Myocyte (in vitro differentiated cells): ENCODE data around the gene CRIP2. TPM values are rescaled to one million over a fixed set of nuclear protein-coding genes. Genes with fewer than 3 reads are reported as not detected.

Experiments used
- DNase-seq: peaks from one replicate; pipeline ENCODE4 v3.0.0-alpha.2; 2012; ENCODE audit warnings: low read depth
- total RNA-seq: library from RNA; depleted of rRNA; stranded (reverse); fragments of >200 nt; gene quantifications from 2 replicates; pipeline ENCODE4 v1.2.3, GENCODE V29; 2014

CRIP2 gene
- total RNA-seq, 1 donor from 2014 or later, result 586 TPM

DNA sequence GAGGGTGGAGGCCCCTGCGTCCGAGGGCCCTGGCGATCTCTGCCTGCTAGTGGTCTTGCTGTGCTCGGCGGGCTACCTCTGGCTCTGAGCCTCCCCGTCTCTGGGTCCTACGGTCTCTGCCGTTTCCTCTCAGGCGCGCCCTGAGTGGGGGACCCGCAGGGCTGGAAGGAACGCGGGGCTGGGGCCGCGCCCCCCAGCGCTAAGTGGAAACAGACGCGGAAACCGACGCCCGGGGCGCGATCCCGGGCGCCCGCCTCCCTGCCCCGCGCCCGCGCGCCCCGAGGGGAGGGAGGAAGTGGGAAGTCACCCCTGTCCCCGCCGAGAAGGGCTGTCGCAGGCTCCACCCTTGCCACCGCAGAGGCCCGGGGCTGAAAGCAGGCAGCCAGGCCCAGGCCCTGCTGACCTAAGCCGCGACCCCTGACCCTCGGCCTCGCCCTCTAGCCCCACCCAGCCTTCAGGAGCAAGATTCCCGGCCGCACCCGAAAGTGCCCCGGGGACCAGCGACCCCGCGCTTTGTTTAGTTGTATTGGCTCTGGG lies 12.9 kb downstream of the CRIP2 start:
- DNase-seq, result no peak

DNA sequence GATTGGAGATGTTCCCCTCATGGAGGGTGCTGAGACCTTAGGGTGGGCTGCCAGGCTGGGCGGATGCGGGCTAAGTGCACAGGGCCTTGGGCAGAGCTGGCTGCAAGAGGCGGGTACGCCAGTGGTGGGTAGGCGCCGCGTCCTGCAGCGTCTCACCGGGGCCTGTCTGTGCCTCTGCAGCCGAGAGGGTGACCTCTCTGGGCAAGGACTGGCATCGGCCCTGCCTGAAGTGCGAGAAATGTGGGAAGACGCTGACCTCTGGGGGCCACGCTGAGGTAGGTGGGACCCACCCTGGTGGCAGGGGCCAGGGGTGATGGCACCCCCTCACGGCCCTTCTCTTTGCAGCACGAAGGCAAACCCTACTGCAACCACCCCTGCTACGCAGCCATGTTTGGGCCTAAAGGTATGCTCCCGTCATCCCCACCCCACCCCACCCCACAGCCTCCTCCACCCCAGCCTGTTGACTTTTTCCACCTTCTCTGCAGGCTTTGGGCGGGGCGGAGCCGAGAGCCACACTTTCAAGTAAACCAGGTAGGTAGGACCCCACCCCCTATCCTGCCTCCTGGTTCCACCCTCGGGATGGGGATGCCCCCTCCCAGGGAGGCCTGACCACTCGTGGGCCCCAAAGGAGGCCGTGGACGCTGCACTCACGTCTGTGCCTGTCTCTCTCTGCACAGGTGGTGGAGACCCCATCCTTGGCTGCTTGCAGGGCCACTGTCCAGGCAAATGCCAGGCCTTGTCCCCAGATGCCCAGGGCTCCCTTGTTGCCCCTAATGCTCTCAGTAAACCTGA lies 13.6 kb downstream of the CRIP2 start:
- no peak for DNase-seq

DNA sequence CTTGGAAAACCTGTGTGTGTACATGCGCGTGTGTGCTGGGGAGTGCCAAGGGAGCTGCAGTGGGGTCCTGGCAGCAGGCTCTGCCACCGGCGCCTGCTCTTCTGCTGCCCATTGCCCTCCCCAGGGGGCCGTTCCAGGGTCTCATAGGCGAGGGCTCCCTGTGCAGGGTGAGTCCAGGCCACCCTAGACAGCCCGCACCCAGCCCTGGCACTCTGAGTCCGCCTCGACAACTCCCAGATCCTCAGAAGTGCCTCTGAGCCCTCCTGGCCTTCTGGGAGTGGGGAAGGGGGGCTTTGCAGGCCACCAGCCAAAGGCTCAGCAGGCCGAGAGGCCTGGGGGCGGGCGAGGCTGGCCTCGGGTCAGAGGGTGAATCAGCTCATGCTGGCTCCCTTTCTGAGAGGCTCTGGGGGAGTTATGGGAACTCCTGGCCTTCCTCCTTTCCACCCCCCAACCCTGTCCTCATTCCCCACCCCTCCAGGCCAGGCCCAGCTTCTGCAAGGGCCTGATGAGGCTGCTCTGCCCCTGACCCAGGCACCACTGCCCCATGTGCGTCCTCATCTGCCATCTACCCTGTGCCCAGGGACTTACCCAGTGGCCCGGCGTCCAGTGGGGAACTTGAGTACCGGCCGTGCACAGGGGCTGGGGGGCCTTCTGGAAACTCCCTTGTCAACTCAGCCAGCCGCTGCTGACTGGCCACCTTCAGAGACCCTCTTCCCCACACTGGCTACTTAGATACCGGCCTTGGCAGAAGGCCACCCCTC lies 14.3 kb downstream of the CRIP2 start:
- no peak for DNase-seq

DNA sequence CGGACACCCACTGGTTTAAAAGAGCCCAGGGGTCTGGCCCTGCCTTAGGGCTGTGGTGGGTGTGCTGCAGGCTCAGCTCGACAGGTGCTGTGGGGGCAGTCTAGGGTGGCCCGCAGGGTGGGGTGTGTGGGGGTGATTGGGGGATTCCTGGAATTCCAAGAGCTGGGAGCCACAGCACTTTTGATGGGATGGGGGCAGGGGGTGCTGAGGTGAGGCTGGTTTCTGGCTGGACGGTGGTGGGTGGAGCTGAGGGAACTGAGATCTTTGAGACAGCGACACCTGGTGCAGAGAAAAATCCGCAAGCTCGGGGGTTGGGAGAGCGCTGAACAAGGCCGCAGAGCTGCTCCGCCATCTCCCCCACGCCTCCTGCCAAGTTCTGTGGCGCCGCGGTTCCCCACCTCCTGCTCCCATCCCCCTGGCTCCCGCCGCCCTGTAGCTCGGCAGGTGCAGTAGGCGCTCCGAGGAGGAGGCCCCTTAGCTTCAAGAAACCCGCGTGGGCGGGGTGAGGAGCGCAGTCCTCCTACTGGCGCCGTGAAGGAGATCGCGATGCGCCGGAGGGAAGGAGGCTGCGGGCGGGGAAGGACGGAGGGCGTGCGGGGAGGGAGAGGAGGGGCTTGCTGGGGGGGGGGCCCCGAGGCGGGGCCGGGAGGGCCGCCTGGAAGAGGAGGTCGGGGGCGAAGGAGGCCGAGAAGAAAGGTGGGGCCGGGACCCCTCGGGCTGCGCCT lies 15.1 kb downstream of the CRIP2 start:
- DNase-seq, result peak; percentile 94

DNA sequence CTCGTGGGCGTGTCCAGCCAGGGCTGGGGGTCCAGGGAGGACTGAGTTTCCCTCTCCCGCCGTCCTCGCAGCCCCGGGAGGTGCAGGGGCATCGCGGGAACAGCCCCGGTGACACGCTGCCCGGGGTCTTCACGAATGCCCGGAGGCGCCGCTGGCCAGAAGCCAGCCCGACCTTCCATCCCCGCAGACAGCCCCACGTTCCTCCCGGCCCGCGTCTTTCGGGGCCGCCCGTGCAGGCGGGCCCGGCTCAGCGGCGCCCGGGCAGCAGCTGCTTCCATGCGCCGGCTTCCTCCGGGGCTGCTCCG lies 15.6 kb downstream of the CRIP2 start:
- no peak for DNase-seq

DNA sequence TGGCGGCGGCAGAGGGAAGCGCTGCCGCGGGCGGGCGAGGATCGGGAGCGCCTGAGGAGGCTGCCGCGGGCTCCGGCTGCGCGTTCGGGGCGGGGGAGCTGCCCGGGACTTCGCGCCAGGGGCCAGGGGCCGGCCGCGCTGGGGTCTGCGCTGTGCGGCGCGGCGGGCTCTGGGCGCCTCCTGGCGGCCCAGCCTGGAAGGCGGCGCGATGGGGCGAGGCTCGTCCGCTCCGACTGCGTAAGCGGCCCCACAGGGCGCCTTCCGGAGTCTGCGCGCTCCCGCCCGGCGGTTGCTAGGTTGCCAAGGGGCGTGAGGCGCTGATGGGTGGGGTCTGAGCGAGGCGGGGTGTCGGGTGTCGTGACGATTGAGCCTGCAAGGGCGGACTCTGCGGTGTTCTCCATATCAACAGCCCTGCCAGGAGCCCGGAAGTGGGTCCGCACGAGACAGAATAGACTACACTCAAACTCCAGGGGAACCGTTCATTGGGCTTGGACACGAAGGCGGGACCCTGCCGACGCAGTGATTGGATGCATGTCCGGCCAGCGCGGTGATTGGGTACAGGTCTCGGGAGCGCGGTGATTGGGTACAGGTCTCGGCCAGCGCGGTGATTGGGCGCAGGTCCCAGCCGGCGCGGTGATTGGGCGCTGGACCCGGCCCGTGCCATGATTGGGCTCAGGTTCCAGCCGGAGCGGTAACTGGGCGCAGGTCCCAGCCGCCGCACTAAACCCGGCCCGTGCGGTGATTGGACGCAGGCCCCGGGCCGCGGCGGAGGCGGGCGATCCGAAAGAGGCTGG lies 16.1 kb downstream of the CRIP2 start, which contains the start of gene TEDC1:
Gene TEDC1, plus strand, starts transcription at position 675 of the 794 bp plus-strand sequence. CDS start 130 bp downstream, outside the sequence.
- DNase-seq, result peak; percentile 100

DNA sequence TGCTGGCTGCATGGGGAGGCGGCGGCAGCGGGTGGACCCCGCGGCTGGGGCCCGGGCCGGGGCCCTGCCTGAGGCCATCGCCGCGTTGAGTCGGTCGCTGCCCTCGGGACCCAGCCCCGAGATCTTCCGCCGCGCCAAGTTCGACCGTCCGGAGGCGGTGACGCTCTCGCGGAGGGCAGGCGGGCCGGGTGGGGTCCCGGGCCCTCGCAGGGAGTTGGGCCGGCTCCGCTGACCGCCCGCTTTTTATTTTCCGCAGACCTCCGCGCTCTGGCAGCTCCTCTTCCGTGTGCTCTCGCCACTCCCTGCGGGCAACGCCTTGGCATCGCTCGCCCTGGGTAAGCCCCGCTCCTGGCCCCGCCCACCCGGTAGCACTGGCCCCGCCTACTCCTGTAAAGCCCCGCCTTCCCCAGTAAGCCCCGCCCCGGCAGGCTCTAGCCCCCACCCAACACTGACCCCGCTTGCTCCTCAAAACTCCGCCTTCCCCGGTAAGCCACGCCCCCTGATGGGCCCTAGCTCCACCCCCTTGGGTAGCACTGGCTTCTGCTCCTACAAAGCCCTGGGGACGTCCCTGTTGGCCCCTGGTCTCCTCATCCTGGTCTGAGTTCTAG lies 16.8 kb downstream of the CRIP2 start:
- DNase-seq, result peak; percentile 23

DNA sequence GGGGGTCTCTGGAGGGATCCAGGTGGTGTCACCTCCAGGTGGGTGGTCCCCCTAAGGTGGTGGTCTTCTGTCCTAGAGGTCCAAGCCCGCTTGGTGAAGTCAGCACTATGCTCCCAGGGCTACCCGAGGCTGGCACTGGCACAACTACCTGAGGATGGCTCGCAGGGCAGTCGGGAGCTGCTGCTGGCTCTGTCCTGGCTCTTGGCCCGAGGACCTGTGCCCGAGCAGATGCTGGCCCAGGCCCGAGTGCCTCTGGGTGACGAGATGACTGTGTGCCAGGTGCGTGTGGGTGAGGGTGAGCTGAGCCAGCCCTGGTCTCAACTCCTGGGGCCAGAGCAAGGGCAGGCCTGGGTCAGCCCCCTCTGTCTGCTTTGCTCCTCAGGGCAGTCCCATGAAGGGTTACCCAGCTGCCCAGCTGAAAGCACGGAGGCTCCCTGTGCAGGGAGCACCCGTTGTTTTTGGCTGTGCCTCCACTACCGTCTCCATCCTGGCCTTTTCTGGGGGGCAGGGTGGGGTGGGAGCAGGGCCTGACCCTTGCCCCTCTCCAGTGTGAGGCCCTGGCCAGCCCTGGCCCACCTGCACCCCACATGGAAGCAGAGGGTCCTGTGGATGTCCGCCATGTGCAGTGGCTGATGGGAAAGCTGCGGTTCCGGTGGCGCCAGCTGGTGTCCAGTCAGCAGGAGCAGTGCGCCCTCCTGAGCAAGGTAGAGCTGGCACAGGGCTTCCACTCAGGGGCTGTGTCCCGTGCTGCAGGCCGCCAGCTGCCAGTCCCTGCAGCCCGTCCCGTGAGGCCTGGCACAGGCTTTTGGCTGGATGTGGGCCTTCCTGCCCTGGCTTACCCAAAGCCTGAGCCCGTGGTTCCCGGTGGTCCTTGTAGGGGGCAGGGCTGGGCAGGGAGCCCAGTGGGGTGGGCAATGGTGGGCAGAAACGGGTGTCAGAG lies 17.7 kb downstream of the CRIP2 start:
- no peak for DNase-seq

DNA sequence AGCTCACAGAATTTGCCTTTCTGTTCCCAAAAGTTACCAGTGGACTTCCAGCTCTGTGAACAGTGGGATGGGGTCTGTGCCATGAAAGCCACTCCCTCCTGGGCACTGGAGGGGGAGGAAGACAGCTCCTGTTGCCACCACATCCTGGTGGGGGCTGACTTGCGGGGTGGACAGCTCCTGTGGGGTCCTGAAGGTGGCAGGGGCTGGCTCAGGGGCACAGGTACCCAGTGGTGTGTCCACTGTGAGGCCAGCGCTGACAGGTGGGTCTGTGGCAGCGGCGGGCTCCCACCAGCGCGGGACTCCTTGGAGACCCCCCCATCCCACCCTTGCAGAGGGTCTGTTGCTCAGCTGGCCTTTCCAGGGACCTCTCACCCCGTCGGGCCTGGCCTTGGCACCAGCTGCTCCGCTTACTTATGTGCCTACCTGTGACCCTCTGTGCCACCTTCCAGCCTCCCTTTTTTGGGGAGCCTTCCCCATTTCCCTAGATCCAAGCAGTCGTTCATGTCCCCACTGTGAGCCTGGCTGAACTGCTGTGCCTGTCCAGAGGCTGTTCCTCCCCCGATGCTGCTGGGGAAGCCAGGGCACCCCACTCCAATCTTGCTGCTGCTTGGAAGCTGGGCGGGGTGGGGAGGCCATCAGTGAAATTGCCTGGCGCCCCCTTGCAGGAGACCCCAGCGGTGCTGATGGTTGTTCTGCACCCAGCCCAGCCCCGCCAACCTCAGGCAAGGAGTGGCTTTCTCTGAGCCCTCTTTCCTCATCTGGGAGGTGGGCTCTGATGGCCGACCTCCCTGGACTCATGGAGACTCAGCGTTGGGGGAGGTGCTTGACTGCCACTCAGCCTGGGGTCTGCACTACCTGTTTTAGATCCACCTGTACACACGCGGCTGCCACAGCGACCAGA lies 18.6 kb downstream of the CRIP2 start:
- DNase-seq, result no peak

DNA sequence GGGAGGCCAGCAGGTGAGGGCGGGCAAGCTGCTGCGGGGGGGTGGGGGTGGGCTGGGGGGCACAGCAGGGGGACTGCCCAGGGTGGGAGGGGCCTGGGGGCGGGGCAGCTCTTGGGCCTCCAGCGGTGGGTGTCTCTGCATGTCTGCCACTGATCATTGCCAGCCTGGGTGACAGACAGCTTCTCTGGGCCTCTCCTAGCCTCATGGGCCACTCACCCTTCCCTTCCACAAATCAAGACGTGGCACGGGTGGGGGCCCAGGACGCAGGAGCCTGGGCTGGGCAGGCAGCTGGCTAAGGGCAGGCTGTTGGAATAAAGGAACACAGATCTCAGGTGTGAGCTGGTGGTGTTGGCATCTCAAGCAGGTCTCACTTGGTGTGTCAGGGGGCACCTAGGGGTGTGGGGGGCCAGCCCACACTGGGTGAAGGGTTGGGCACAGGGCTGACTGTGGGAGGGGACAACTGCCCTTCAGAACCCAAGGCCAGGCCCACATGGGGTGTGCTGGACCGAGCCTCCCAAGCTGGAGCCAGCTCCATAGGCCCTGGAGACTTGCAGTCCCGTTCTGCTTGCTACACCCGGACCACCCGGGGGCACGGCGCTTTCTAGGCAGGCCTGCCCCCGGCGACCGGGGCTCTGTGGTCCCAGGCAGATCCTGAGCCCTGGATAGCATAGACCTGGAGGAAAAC lies 19.4 kb downstream of the CRIP2 start:
- no peak for DNase-seq

DNA sequence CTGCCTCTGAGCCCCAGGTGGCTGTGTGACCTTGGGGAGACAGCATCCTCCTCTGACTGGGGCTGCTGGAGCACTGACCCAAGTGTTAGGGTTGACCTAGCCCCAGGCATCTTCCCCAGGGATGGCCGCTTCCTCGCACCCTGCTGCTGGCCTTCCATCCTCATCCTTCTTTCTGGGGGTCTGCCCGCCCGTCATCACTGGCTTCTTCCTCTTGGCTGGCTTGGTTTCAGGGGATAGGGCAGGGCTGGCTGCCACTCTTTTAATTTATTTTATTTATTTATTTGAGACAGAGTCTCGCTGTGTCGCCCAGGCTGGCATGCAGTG lies 19.9 kb downstream of the CRIP2 start:
- no peak for DNase-seq

DNA sequence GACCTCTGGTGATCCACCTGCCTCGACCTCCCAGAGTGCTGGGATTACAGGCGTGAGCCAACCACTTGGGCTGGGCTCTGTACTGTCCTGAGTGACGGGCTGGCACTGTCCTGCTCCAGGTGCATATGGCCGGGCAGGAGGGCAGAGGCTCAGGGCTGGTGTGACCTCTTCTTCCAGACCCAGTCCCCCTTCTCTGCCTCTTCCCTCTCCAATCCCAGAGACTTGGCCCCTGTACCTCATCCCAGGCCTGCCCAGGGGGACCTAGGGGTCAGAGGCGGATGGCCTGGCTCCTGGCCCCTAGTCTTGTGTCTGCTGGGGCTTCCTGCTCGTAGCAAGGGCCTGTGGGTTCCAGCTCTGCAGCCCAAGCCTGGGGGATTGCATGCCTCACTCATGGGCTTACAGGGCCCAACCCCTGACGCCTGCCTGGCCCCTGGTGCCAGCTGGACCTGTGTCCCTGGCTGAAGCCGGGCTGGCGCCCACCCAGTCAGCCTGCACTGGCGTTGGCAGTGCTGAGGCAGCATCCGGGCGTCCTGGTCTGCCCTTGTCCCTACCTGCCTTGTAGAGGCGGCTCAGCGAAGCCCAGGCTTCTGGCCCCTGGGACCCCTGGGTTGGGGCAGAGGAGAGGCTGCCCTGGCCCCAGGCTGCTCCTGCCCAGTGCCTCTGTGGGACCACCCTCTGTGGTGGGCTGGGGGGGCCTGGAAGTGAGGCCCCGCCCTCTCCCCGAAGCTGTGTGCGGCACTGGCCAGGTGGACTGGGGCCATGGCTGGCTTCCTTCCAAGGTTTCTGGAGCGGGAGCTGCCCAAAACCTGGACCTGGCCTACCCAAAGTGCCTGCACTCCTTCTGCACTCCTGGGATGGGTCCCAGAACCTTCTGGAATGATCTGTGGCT lies 20.7 kb downstream of the CRIP2 start:
- DNase-seq, result no peak

DNA sequence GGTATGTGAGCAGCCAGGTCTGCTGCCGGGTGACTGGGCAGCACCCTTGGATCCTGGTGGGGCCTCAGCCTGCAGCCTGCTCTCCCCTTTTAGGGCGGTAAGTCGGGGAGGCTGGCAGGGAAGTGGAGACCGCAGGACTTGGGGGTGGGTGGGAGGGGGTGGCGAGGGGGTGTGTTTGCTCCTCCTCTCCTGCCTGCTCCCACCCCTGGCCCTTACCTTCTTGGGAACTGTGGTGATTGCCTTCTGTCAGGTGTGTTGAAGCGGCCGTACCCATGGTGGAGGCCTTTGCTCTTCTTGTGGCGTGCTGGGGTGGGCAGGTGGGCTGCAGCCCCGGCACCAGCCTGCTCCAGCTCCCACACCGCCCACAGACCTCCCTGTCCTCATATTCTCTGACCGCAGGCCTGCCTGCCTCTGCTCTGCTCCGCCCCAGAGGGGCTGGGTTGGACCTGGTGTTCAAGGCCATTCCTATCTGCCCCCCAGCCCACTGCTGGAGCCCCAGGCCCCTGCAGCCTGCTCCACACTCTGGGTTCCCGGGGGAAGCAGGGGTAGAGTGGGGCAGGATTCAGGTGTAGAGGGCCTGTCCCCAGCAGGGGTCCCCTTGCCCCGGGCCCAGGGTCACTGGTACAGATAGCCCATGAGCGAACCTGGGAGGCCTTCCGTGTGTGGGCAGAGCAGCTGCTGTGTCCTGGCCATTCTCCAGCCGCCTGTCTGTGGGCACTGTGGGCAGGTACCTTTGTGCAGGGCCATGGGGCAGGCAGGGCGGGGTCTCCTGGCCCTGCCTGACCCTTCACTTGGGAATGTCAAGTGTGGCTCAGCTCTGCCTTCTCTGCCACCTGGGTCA lies 21.6 kb downstream of the CRIP2 start:
- peak; percentile 54 for DNase-seq

DNA sequence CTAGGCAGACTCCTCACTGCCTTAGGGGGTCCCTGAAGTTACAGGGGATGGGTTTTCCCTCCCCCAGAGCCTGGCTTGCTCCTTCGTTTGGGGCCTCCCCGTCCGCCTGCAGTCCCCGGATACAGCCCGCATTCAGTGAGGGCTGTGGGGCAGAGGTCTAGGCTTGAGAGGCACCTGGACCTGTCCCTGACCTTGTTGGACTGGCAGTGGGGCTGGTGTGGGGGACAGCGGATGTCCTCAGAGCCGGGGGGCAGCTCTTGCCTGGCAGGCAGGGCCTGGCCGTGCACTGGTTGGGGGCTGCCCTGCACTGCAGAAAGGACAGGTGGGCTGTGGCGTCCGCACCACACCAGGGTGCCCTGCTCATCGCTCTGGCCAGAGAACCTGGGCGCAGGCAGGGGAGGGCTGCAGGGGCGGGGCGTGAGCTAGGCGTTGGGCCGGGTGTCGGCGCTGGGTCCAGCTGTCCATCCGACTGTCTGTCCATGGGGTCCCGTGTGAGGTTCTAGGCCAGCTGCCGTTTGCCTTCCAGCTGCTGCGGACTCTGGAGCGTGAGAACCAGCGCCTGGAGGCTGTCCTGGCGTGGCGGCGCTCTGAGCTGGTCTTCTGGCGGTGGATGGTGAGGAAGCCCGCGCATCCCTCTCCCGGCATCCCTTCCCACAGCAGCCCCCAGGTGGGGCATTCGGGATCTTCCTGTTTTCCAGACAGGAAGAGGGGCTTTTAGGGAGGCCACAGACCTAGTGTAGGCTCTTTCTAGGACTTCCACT lies 22.4 kb downstream of the CRIP2 start:
- DNase-seq, result no peak
